Neural cell (in vitro differentiated cells): ENCODE measurements around the gene ATP2C2. TPM values are rescaled to one million over a fixed set of nuclear protein-coding genes. Genes with fewer than 3 reads are reported as not detected.

Experiments
- H2AFZ ChIP-seq: fragments of 200-600, 300-800 bp; sonication (generic), shearing (Covaris generic); 2 replicates; pipeline ENCODE4 v1.6.0; 2014; ENCODE audit warnings: low read depth, mild to moderate bottlenecking, antibody characterized with exemption, low read length, moderate library complexity
- H3F3A ChIP-seq: fragments of 200-600 bp; shearing (Covaris generic); 2 replicates; pipeline ENCODE4 v1.6.1; 2016; ENCODE audit warnings: mild to moderate bottlenecking, moderate library complexity, mixed read lengths, antibody characterized with exemption, low read length; ENCODE audit not compliant: insufficient read depth, poor library complexity, severe bottlenecking
- H3K27ac ChIP-seq: fragments of 200-600, 300-800 bp; sonication (generic), shearing (Covaris generic); 2 replicates; pipeline ENCODE4 v1.5.1; 2014; ENCODE audit warnings: mild to moderate bottlenecking, low read length, moderate library complexity
- H3K27me3 ChIP-seq: fragments of 300-800, 200-600 bp; sonication (generic), shearing (Covaris generic); 2 replicates; pipeline ENCODE4 v1.6.0; 2014; ENCODE audit warnings: mild to moderate bottlenecking, low read depth, low read length, moderate library complexity; ENCODE audit not compliant: insufficient read depth
- H3K36me3 ChIP-seq: fragments of 300-800, 200-600 bp; sonication (generic), shearing (Covaris generic); 2 replicates; pipeline ENCODE4 v1.5.1; 2014; ENCODE audit warnings: mild to moderate bottlenecking, antibody characterized with exemption, low read length, moderate library complexity; ENCODE audit not compliant: insufficient read depth
- H3K4me2 ChIP-seq: fragments of 300-800, 200-600 bp; sonication (generic), shearing (Covaris generic); 2 replicates; pipeline ENCODE4 v1.6.0; 2014; ENCODE audit warnings: mild to moderate bottlenecking, low read length
- H3K4me3 ChIP-seq: fragments of 300-800, 200-600 bp; sonication (generic), shearing (Covaris generic); 2 replicates; pipeline ENCODE4 v1.5.1; 2014; ENCODE audit warnings: mild to moderate bottlenecking, low read length, moderate library complexity
- H3K79me2 ChIP-seq: fragments of 200-600 bp; shearing (Covaris generic); replicated peaks from 2 replicates; pipeline ENCODE4 v1.6.0; 2014; ENCODE audit warnings: mild to moderate bottlenecking, low read length, moderate library complexity; ENCODE audit not compliant: insufficient read depth
- H3K9ac ChIP-seq: fragments of 300-800, 200-600 bp; sonication (generic), shearing (Covaris generic); 2 replicates; pipeline ENCODE4 v1.6.1; 2016; ENCODE audit warnings: mild to moderate bottlenecking, low read length, mixed read lengths
- H3K9me2 ChIP-seq: fragments of 200-600 bp; shearing (Covaris generic); 2 replicates; pipeline ENCODE4 v1.6.1; 2016; ENCODE audit warnings: mild to moderate bottlenecking, low read length, mixed read lengths; ENCODE audit not compliant: insufficient read depth
- H3K9me3 ChIP-seq: fragments of 200-600, 300-800 bp; sonication (generic), shearing (Covaris generic); 2 replicates; pipeline ENCODE4 v1.6.1; 2016; ENCODE audit warnings: mild to moderate bottlenecking, mixed run types, low read length, moderate library complexity, mixed read lengths
- H4K20me1 ChIP-seq: fragments of 200-600 bp; shearing (Covaris generic); 2 replicates; pipeline ENCODE4 v1.6.1; 2016; ENCODE audit warnings: mild to moderate bottlenecking, mixed run types; ENCODE audit not compliant: insufficient read depth
- CTCF ChIP-seq: fragments of 450-650 bp; IDR thresholded peaks from 2 replicates; pipeline ENCODE4 v1.5.1; 2014; ENCODE audit warnings: antibody characterized with exemption, mild to moderate bottlenecking, moderate library complexity; ENCODE audit not compliant: poor library complexity, severe bottlenecking
- EP300 ChIP-seq: fragments of 450-650 bp; conservative IDR thresholded peaks from 2 replicates; pipeline ENCODE4 v1.6.1; 2014; ENCODE audit warnings: antibody characterized with exemption, mild to moderate bottlenecking, moderate library complexity; ENCODE audit not compliant: poor library complexity, severe bottlenecking
- EZH2 ChIP-seq: fragments of 200-600, 300-800 bp; shearing (Covaris generic), sonication (generic); IDR thresholded peaks from 2 replicates; pipeline ENCODE4 v1.6.1; 2014; ENCODE audit warnings: antibody characterized with exemption, low read length, borderline replicate concordance, mild to moderate bottlenecking; ENCODE audit not compliant: insufficient read depth, poor library complexity, severe bottlenecking
- MXI1 ChIP-seq: fragments of 450-650 bp; conservative IDR thresholded peaks from 2 replicates; pipeline ENCODE4 v1.6.1; 2014; ENCODE audit warnings: antibody characterized with exemption, mild to moderate bottlenecking; ENCODE audit not compliant: poor library complexity, severe bottlenecking
- POLR2AphosphoS5 ChIP-seq: IDR thresholded peaks from 2 replicates; pipeline ENCODE4 v1.6.1; 2012
- RAD21 ChIP-seq: fragments of 450-650 bp; conservative IDR thresholded peaks from 2 replicates; pipeline ENCODE4 v1.6.1; 2014; ENCODE audit warnings: antibody characterized with exemption, mild to moderate bottlenecking, moderate library complexity
- SMC3 ChIP-seq: fragments of 450-650 bp; conservative IDR thresholded peaks from 2 replicates; pipeline ENCODE4 v1.6.1; 2014; ENCODE audit warnings: antibody characterized with exemption, mild to moderate bottlenecking, moderate library complexity; ENCODE audit not compliant: poor library complexity
- TAF1 ChIP-seq: IDR thresholded peaks from 2 replicates; pipeline ENCODE4 v1.6.1; 2012; ENCODE audit warnings: low read depth
- polyA plus RNA-seq: library from polyadenylated mRNA; depleted of rRNA; stranded (reverse); fragments of >200 nt; gene quantifications from 2 replicates; pipeline ENCODE4 v1.2.3, GENCODE V29; 2014
- TF ChIP-seq, protein P1 (sequence below): IDR thresholded peaks from 2 replicates; pipeline ENCODE4 v1.6.1; 2012; ENCODE audit warnings: borderline replicate concordance

The ATP2C2 gene
- polyA plus RNA-seq, 1 donor from 2014 or later, result not detected

DNA sequence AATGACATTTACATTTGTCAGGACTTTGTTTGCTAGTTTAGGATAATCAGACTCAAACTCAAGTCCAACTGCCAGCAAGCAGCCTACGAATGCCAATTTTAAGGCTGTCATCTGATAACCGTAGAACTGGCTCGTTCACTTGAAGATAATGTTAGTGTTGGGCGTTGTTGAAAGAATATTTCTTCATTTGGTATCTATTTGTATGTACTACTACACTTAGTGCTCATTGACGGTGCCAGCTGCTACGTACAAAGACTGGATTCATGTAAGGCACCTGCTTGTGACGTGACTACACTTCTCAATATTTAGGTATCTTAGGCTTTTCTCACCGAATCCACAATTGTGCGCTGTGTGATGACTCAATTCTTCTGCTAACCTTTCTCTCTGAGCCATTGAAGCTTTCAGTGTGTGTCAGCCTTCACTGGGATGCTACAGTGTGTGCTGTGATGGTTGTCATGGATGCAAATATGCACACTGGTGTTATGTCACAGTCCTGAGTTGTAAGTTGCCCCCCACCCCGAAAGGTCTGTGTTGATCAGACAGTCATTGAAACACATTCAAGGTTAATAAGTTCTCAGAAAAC lies 5.7 kb downstream of the ATP2C2 start:
- Histone ChIP-seq H3K4me2 (no peak overlapping the region), H3K9me2 (no peaks in the 10 kb centered on the region), H2AFZ (no peak overlapping the region), H3K27me3 (peaks cover 13% of the 10 kb centered on the region), H3K36me3 (no peaks in the 10 kb centered on the region), H4K20me1 (no peaks in the 10 kb centered on the region), H3K9ac (no peak overlapping the region), H3K4me3 (no peak overlapping the region), H3K79me2 (no peaks in the 10 kb centered on the region), H3K27ac (no peak overlapping the region), H3F3A (no peaks in the 10 kb centered on the region), H3K9me3 (no peaks in the 10 kb centered on the region)
- TF ChIP-seq, protein P1, sequence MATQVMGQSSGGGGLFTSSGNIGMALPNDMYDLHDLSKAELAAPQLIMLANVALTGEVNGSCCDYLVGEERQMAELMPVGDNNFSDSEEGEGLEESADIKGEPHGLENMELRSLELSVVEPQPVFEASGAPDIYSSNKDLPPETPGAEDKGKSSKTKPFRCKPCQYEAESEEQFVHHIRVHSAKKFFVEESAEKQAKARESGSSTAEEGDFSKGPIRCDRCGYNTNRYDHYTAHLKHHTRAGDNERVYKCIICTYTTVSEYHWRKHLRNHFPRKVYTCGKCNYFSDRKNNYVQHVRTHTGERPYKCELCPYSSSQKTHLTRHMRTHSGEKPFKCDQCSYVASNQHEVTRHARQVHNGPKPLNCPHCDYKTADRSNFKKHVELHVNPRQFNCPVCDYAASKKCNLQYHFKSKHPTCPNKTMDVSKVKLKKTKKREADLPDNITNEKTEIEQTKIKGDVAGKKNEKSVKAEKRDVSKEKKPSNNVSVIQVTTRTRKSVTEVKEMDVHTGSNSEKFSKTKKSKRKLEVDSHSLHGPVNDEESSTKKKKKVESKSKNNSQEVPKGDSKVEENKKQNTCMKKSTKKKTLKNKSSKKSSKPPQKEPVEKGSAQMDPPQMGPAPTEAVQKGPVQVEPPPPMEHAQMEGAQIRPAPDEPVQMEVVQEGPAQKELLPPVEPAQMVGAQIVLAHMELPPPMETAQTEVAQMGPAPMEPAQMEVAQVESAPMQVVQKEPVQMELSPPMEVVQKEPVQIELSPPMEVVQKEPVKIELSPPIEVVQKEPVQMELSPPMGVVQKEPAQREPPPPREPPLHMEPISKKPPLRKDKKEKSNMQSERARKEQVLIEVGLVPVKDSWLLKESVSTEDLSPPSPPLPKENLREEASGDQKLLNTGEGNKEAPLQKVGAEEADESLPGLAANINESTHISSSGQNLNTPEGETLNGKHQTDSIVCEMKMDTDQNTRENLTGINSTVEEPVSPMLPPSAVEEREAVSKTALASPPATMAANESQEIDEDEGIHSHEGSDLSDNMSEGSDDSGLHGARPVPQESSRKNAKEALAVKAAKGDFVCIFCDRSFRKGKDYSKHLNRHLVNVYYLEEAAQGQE, result no peak
- TF ChIP-seq SMC3, result no peak
- TF ChIP-seq EP300, result no peak
- TF ChIP-seq EZH2, result no peak
- TF ChIP-seq TAF1, result no peak
- TF ChIP-seq POLR2AphosphoS5, result no peak
- TF ChIP-seq MXI1, result no peak
- no peak for TF ChIP-seq RAD21
- TF ChIP-seq CTCF, result no peak

DNA sequence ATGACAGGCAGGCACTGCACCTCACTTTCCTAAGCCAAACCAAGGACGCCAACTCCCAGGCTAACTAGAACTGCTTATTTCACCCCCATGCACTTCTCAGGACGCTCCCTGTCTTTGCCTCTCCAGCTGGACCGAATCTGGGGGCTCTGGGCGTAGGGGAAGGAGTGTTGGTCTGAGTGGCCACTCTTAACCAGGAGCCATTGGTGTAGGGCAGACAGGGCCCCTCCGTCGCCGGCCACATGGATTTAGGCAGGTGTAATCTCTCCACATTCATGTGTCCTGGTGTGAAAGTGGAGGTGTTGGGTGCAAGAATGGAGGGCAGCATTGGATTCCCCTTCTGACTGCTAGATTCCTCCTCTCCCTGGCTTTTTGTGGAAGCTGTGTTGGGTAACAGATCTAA lies 9.8 kb downstream of the ATP2C2 start:
- Histone ChIP-seq H3K9me2 (no peaks in the 10 kb centered on the region), H3F3A (no peaks in the 10 kb centered on the region), H3K27me3 (no peaks in the 10 kb centered on the region), H3K79me2 (no peaks in the 10 kb centered on the region), H3K9me3 (no peaks in the 10 kb centered on the region), H3K4me3 (no peak overlapping the region), H3K4me2 (no peak overlapping the region), H2AFZ (no peak overlapping the region), H3K27ac (no peak overlapping the region), H4K20me1 (no peaks in the 10 kb centered on the region), H3K36me3 (no peaks in the 10 kb centered on the region), H3K9ac (no peak overlapping the region)
- TF ChIP-seq TAF1, result no peak
- no peak for TF ChIP-seq POLR2AphosphoS5
- TF ChIP-seq EP300, result no peak
- no peak for TF ChIP-seq CTCF
- TF ChIP-seq RAD21, result no peak
- TF ChIP-seq, protein P1, result no peak
- no peak for TF ChIP-seq MXI1
- TF ChIP-seq EZH2, result no peak
- TF ChIP-seq SMC3, result no peak
